Activated B cell treated with CpG ODN at 0.5 μM for 24 hours (primary cell): ENCODE measurements around the gene FRMD3. TPM values are rescaled to one million over a fixed set of nuclear protein-coding genes. Genes with fewer than 3 reads are reported as not detected.

ENCODE experiments used
- ATAC-seq: fragments of 200-7000 bp; cut with Tn5 transposase; one replicate; pipeline ENCODE4 v1.10.0; 2021; ENCODE audit warnings: low read depth, mild to moderate bottlenecking, moderate library complexity
- CTCF ChIA-PET: fragments of 350-600 bp; sonication (Branson Sonifier 250); formaldehyde crosslinking; loops from one replicate; lab custom pipeline; 2021; ENCODE audit warnings: antibody characterized with exemption; lab: Charles Lee
- POLR2A ChIA-PET: fragments of 350-600 bp; sonication (Branson Sonifier 250); formaldehyde crosslinking; loops from one replicate; lab custom pipeline; 2021; ENCODE audit warnings: antibody characterized with exemption; lab: Charles Lee
- DNase-seq: peaks from one replicate; pipeline ENCODE4 v3.0.0; 2022
- H3K27ac Mint-ChIP-seq: one replicate; pipeline ENCODE4 v1.8.0; 2020; ENCODE audit warnings: mixed read lengths
- H3K27me3 Mint-ChIP-seq: one replicate; pipeline ENCODE4 v1.8.0; 2021; ENCODE audit warnings: mixed read lengths
- H3K36me3 Mint-ChIP-seq: one replicate; pipeline ENCODE4 v1.8.0; 2021; ENCODE audit warnings: low read depth, mixed read lengths
- H3K4me1 Mint-ChIP-seq: one replicate; pipeline ENCODE4 v1.8.0; 2021; ENCODE audit warnings: mixed read lengths
- H3K4me3 Mint-ChIP-seq: one replicate; pipeline ENCODE4 v1.8.0; 2020; ENCODE audit warnings: mild to moderate bottlenecking, mixed read lengths
- H3K9me3 Mint-ChIP-seq: one replicate; pipeline ENCODE4 v1.8.0; 2020; ENCODE audit warnings: mixed read lengths
- intact Hi-C: fragments of 100-400 bp; cut with micrococcal nuclease; formaldehyde crosslinking; loops from one replicate; pipeline ENCODE4 v1.15.1; 2024
- total RNA-seq: library from RNA; stranded (reverse); gene quantifications from 2 replicates; pipeline ENCODE4 v1.2.3, GENCODE V29; 2022
- TF ChIP-seq, protein P1 (sequence below): fragments of 200-600 bp; IDR thresholded peaks from one replicate; pipeline ENCODE4 v1.8.0; 2022; ENCODE audit warnings: antibody characterized with exemption, mild to moderate bottlenecking

Gene FRMD3
- total RNA-seq, 1 donor from 2014 or later, result 0.91 TPM

DNA sequence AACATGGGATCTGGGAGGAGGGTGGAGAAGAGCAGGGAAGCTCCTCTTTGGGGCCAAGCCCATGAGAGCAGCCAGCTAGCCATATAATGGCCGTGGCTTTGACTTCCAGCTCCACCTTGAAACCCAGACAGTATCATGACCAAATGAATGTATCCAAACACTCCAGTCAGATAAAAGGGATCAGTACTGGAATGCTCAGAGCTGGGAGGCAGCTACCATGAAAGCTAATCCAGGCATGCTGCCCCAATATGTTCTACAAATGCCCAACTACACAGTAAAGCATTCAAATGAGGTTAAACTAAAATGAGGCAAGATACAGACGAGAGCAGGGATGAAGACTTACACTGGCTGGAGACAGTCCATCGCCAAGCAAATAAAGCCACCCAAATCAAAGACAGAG lies 69.4 kb downstream of the FRMD3 start:
- TF ChIP-seq, protein P1, sequence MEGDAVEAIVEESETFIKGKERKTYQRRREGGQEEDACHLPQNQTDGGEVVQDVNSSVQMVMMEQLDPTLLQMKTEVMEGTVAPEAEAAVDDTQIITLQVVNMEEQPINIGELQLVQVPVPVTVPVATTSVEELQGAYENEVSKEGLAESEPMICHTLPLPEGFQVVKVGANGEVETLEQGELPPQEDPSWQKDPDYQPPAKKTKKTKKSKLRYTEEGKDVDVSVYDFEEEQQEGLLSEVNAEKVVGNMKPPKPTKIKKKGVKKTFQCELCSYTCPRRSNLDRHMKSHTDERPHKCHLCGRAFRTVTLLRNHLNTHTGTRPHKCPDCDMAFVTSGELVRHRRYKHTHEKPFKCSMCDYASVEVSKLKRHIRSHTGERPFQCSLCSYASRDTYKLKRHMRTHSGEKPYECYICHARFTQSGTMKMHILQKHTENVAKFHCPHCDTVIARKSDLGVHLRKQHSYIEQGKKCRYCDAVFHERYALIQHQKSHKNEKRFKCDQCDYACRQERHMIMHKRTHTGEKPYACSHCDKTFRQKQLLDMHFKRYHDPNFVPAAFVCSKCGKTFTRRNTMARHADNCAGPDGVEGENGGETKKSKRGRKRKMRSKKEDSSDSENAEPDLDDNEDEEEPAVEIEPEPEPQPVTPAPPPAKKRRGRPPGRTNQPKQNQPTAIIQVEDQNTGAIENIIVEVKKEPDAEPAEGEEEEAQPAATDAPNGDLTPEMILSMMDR, result no peak
- intact Hi-C loops, result no loop called here
- Mint-ChIP-seq H3K27me3 (peaks cover 2% of the 10 kb centered on the region), H3K36me3 (no peaks in the 10 kb centered on the region), H3K27ac (no peak overlapping the region), H3K9me3 (no peaks in the 10 kb centered on the region), H3K4me1 (peaks cover 18% of the 10 kb centered on the region), H3K4me3 (no peak overlapping the region)
- ChIA-PET POLR2A (no interaction called here), CTCF (no interaction called here)
- DNase-seq (no peak), ATAC-seq (no peak)

DNA sequence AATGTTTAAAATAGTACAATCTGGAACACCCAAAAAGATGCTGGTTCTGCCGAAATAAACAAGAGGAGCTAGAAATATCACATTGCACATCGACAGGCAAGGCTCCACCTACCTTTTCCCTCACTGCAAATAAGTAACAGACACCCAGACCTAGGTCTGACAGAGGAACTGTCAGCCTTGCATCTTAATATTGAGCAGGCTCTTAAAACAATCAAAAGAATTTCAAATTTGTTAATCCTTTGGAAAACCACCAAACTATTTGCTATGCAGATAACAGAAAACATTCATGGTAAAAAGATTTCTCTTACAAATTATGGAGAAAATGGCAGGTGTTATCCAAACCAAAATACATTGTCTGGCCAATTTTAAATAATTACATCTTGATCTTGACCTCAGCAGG lies 71.3 kb downstream of the FRMD3 start:
- no peak overlapping the region for H3K4me3 Mint-ChIP-seq
- TF ChIP-seq, protein P1, result no peak
- ATAC-seq, result no peak
- peaks cover 2% of the 10 kb centered on the region for H3K27me3 Mint-ChIP-seq
- ChIA-PET CTCF (no interaction called here), POLR2A (no interaction called here)
- no peaks in the 10 kb centered on the region for H3K36me3 Mint-ChIP-seq
- intact Hi-C loops, result no loop called here
- H3K9me3 Mint-ChIP-seq, result no peaks in the 10 kb centered on the region
- H3K4me1 Mint-ChIP-seq, result peaks cover 1% of the 10 kb centered on the region
- no peak for DNase-seq
- H3K27ac Mint-ChIP-seq, result no peak overlapping the region

DNA sequence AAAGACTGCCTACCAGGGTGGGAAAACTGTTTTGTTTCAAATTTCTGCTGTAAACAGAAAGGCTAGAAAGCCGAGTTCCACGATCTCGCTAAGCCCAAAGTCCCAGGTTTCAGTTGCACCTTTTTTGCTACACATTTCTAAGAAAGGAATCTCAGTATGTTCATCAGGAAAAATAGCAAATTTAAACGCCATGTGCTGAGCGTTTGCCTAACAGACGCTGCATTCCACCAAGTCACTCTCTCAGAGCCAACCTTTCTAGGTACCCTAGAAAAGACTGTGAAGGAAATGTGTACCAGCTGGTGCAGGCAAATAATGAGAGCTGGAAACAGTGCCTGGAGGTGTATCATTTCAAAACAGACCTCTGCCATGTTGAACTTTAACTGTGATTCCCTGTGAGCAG lies 71.8 kb downstream of the FRMD3 start:
- no peak for DNase-seq
- Mint-ChIP-seq H3K27ac (no peak overlapping the region), H3K27me3 (peaks cover 2% of the 10 kb centered on the region), H3K4me3 (no peak overlapping the region), H3K4me1 (no peaks in the 10 kb centered on the region), H3K36me3 (no peaks in the 10 kb centered on the region), H3K9me3 (peaks cover under 1% of the 10 kb centered on the region)
- ATAC-seq, result no peak
- intact Hi-C loops, result no loop called here
- CTCF ChIA-PET, result no interaction called here
- TF ChIP-seq, protein P1, result no peak
- POLR2A ChIA-PET, result no interaction called here

DNA sequence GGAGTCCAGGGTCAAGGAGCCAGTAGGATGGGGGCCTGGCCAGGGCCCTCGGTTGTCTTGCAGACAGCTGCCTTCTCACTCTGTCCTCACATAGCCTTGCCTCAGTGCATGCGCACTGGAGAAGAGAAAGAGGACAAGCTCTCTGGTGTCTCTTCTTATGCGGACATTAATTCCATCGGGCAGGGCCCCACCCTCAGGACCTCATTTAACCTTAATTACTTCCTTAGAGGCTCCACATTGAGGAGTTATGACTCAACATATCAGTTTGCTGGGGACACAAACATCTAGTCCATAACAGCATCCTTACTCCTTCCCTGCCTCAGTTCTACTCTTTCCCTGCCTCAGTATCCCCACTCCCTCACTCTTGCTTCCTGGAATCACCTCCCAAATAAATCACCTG lies 78.4 kb downstream of the FRMD3 start:
- no peaks in the 10 kb centered on the region for H3K36me3 Mint-ChIP-seq
- H3K4me1 Mint-ChIP-seq, result no peaks in the 10 kb centered on the region
- no peak for DNase-seq
- H3K9me3 Mint-ChIP-seq, result peaks cover 2% of the 10 kb centered on the region
- ATAC-seq, result no peak
- no peaks in the 10 kb centered on the region for H3K27me3 Mint-ChIP-seq
- ChIA-PET POLR2A (no interaction called here), CTCF (no interaction called here)
- H3K4me3 Mint-ChIP-seq, result no peak overlapping the region
- TF ChIP-seq, protein P1, result no peak
- intact Hi-C loops, result no loop called here
- H3K27ac Mint-ChIP-seq, result no peak overlapping the region

DNA sequence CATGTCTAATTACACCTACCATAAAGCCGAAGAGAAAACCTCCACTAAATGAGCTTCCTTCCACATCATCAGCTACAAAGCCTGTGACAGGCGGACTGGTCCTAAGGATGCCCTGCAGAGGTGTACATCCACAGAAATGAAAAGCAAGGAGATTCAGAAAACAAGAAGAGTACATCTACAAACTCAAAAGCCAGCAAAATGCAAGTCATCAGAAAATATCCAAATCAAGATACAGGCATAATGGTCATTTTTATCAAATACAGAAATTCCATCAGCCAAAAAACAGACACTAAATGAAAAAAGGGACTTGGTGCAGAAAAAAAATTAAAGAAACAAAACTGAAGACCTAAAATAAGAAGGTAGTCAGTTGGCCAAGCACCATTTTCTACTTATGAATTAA lies 79.7 kb downstream of the FRMD3 start:
- CTCF ChIA-PET, result no interaction called here
- DNase-seq (no peak), ATAC-seq (no peak)
- no peaks in the 10 kb centered on the region for H3K4me1 Mint-ChIP-seq
- POLR2A ChIA-PET, result no interaction called here
- peaks cover 2% of the 10 kb centered on the region for H3K9me3 Mint-ChIP-seq
- no peaks in the 10 kb centered on the region for H3K27me3 Mint-ChIP-seq
- TF ChIP-seq, protein P1, result no peak
- intact Hi-C loops, result no loop called here
- H3K27ac Mint-ChIP-seq, result no peak overlapping the region
- no peak overlapping the region for H3K4me3 Mint-ChIP-seq
- H3K36me3 Mint-ChIP-seq, result no peaks in the 10 kb centered on the region
